Measurements from ENCODE around the gene PRR14L. TPM values are rescaled to one million over a fixed set of nuclear protein-coding genes. Genes with fewer than 3 reads are reported as not detected.

PRR14L gene
- total RNA-seq, 2 experiments from 2014 or later: 28.7 to 31.8 TPM

Other genes with a start within 250 kb of the PRR14L start
- gene PISD, start 87.9 kb downstream of the PRR14L start, total RNA-seq: 10 to 100 TPM; 45.6 to 45.7 TPM
- 10 to 100 TPM; 23.6 TPM for gene DEPDC5, start 3.9 kb upstream of the PRR14L start, total RNA-seq
- gene YWHAH, start 194.4 kb upstream of the PRR14L start, total RNA-seq: 100 to 1,000 TPM; 115 to 118 TPM

All from activated naive CD4-positive, alpha-beta T cell treated with anti-CD3 and anti-CD28 coated beads for 36 hours (primary cell).